HG03469 (cell line): ENCODE data around the gene MRPL42.
"Not testable (repeated sequence)": the region's sequence is repeated elsewhere in the genome, so short reads cannot be mapped to it uniquely, and the experiment has no call there.

Experiments
- ATAC-seq: cut with Tn5 transposase; IDR thresholded peaks from one replicate; pipeline ENCODE4 v1.9.1; 2021; ENCODE audit warnings: mild to moderate bottlenecking, moderate library complexity, moderate number of reproducible peaks; ENCODE audit not compliant: unreplicated experiment

Gene MRPL42

DNA sequence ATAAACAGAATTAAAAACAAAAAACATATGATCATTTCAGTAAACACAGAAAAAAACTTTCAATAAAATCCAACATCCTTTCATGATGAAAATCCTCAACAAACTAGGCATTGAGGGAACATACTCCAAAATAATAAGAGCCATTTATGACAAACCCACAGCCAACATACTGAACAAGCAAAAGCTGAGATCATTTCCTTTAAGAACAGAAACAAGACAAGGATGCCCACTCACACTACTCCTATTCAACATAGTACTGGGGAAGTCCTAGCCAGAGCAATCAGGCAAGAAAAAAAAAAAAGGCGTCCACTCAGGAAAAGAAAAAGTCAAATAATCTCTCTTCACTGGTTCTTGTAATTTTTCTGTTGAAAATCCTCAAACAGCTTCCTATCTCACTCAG lies 30.1 kb downstream of the MRPL42 start:
- no peak for ATAC-seq

DNA sequence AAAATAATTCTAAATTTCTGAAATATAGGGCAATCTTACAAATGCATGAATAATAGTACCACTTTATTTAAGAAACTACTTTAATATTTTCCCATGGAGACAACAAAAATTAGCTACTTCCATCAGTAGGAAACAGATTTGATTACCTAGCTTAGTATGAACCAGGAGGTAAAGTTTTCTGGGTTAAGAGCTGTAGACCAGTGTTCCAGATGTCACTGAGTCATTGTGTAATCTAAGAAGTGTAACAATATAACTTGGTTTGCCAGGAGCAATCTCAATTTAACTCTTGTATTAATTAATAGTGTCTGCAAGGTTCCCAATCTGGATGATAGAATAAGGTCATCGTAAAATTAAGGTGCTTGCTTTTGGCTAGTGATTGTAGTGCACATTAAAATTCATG lies 31.5 kb downstream of the MRPL42 start:
- ATAC-seq: not testable (repeated sequence)

DNA sequence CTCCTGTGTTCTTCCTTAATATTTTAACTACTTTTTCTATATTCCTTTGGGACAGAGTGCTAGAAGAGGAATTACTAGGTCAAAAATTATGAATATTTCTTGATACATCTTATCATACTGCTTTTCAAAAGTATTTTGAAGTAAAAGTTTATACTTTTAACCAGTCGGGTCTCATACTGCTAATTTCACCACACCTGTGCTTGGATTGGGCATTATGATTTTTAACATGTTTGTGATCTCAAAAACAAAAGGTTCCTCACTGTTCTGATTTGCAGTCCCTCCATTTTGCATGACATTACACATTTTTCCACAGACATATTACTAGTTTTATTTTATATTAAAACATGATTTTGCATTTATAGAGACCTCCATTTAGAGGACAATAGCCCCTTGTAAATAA lies 32.9 kb downstream of the MRPL42 start:
- no peak for ATAC-seq

DNA sequence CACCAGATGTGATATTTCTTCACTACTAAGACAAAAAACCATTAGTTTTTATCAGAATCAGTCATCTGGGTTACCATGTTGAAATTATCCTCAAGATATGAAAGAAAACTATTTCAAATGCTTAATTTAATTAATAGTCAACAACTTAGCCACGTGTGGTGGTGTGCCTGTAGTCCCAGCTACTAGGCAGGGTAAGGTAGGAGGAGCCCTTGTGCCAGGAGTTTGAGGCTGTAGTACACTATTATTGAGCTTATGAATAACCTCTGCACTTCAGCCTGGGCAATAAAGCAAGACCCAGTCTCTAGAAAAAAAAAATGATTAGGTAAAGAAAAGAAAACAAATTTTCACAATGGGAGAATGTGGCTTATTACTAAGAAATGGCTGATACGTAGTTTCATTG lies 33.4 kb downstream of the MRPL42 start:
- no peak for ATAC-seq

DNA sequence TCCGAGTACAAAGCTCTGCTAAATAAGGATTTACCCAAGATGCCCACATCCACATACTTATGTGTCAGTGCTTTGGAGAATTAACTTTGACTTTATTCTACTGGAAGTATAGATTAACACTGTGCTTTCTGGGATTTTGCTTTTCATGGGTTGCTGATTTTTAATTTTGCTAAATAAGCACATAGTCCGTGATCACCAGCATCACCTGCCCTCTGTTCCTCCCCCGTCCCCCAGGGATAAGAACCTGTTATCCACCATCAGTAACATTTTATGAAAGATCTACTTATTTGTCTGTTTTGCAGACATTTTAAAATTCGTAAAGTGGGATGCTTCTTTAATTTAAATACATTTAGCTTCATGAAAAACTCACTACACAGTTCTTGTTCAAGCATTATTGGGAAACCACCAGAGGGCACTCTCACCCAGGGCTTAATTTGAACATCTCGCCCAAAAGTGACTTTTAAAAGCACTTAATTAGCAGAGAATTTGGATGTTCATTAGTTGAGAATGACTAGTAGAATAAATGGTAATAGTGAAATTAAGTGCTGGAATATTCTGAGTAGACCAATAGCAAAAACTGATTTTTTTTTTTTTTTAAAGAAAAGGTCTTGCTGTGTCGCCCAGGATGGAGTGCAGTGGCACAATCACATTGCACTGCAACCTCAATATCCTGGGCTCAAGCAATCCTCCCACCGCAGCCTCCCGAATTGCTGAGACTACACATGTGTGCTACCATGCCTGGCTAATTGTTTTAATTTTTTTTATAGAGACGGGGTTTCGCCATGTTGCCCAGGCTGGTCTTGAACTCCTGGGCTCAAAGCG lies 35.7 kb downstream of the MRPL42 start:
- no peak for ATAC-seq

DNA sequence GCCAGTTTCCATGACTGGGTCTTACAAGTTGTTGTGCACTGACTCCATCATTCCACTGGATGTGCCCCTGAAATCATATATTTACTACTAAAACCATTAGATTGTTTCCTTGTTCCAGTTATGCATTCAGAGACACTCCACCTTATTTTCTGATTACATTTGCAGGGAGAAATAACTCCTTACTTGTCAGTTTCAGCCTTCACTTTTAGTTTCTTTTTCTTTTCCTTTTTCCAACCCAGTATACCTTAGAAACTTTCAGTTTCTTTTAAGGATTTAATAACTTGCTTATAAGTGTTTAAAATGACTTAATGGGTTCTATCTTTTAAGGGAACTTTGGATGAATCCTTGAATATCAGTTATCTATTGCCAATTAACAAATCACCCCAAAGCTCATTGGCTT lies 39.9 kb downstream of the MRPL42 start:
- ATAC-seq: no peak

DNA sequence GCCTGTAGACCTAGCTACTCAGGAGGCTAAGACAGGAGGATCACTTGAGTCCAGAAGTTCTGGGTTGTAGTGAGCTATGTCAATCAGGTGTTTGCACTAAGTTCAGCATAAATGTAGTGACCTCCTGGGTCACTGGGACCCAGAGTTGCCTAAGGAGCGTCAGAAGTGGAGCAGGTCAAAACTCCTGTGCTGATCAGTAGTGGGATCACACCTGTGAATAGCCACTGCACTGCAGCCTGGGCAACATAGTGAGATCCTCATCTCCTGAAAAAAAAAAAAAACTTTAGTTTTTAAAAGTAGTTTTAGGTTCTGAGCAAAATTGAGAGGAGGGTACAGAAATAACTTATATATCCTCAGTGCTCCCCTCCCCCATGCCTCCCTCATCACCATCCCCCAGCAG lies 42.2 kb downstream of the MRPL42 start:
- ATAC-seq: no peak

DNA sequence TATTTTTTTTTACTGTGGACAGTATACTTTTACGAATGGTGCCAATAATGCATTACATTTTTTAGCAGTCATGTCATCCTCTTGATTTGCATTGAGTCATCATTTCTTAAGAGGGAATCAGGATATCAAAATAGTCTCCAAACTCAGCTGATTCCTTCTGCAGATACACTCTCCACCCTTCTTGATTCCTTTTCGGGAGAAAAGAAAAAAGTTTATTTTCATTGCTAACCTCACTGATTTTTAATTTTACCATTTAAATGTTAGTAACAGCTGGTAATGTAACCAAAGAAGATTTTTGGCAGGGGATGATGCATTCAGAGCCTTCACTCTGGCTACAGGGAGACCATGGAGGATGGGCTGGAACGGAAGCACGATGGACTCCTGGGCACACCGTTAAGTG lies 47.5 kb downstream of the MRPL42 start:
- no peak for ATAC-seq

DNA sequence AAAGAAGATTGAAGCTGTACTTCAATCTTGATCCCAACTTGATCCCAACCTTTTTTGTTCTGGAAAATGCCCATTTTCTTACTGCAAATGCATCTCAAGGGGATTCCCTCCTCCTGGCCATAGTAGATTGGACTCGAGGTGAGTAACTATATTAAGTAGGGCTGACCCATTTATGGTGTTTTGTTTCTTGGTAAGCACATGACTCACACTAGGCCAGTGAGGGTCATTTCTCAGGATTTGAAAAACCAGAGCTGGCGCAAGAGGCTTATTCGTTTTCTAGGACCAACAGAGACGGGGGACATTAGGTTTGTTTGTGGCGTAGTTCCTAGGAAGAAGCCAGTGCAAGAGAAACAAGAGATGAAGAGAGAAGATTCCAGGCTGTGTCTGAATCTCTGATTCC lies 51.4 kb downstream of the MRPL42 start:
- no peak for ATAC-seq

DNA sequence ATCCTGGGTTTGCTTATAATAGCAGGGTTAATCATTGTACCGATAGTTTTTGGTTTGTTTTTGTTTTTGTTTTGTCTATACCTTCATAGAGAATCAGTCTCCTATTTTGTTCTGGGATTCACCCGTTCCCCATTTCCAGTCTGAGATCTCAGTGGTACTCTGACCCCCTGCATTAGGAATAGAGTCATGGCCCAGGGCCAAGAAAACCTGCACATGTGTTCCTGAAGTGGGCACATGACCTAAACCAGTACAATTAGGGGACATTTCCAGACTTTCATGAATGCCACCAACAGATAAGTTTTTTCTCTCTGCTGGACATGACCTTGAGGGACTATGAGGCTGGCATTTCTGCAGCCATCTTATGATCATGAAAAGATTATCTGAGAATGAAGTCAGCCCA lies 52.5 kb downstream of the MRPL42 start:
- ATAC-seq: no peak

DNA sequence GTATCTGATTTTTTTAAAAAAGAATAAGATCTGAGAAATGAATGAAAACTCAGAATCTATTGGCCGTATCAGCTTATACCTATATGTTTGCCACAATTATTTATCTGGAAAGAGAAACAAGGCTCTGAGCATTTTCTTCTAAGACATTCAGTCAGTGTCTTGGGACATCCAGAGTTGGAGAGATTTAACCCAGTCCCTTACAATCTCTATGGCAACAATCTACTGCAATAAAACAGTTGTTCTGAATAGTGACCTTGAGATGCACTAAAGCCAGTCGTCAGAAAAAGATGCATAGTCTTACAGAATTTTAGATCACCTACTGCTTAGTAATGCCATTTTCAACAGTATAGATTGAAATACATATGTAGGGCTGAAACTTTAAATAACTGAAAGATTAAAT lies 53.1 kb downstream of the MRPL42 start:
- ATAC-seq: no peak

DNA sequence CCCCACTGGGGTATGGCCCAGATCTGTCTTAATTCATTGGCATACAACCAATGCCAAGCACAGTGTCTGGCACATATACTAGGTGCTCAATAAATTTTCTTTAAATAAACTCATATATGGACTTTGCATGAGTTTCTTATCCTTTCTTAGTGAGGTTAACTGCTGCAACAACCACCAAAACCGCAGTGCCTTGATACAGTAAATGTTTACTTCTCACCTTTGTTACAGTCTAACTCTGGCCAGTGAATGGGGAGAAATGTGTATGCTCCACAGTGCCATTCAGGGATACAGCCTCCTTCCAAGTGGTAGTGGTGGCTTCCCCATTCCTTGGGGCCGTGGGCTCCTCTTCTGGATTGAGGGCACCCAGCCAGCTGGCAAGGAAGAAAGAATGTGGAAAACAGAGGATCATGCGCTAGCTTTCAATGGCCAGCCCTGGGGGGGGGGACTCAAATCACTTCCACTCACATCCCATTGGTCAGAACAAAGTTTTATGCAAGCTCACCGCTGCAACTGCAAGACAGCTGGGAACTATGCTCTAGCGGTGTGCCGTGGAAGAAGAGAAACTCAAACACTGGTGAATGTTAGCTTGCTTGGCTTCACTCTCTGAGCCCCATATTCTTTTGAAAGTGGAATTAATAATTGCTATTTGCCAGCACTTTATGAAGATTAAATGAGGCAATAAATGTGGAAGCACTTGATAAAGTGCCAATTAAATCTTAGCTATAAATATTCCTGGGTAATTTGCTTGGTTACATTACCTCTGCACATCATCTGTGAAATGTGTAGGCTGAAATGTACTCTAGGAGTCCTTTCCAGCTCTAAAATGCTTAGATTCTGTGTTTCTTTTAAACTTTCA lies 54.1 kb downstream of the MRPL42 start:
- ATAC-seq: no peak

DNA sequence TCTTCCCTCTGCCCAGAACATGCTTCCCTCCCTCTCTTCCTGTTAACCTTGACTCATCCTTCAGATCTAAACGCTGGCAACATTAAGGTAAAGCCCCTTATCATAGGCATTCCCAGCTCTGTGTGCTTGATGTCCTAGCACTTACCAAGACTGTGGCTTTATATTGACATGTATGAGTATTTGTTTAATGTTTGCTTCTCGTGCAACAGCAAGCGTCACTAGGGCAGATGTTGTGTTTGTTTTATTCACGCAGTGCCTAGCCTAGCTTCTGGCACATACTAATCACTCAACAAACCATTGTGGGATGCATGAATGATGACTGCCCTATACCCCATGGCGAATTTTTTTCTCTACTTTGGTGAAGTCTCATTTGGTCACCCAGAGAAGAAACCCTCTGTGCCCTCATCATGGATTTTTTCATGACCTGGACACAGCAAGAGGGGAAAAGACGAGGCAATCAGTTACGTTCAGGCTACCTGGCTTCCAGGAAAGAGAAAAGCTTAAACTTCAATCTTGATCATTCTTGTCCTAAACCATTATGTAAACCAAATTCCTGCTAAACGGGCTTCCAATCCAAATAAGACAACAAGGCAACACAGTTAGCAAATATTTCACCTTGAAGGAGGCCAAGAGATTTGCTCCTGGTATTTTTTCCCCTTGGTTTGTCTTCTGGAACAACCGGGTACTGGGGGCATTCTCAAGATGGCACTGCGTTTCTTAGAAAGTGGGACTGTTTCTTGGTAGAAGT lies 57.2 kb downstream of the MRPL42 start:
- no peak for ATAC-seq

DNA sequence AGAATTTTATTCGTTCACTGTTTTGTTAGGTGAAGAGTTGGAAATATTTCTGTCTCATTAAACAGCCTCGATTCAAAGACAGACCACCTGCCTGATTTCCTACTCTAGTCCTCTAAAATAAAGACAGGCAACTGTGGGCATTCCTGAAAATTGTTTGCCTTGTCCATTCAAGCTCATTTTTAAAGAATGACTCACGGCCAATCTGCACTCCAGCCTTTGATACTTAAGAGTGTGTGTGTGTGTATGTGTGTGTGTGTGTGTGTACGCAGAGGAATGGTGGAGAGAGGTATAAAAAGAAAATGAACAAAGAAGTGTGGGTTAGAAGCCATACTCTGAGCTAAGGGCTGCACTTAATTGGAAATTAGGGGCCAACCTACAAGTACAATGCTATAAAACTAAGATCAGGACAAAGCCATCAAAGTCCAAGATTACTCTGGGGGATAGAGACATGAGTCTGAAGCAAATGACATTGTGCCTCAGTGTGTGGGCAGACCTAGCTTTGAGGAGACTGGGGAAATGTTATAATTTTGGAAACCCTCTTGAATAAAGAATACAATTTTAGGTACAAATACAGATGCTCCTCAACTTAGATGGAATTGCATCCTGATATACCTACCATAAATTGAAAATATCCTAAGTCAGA lies 59.6 kb downstream of the MRPL42 start:
- no peak for ATAC-seq

DNA sequence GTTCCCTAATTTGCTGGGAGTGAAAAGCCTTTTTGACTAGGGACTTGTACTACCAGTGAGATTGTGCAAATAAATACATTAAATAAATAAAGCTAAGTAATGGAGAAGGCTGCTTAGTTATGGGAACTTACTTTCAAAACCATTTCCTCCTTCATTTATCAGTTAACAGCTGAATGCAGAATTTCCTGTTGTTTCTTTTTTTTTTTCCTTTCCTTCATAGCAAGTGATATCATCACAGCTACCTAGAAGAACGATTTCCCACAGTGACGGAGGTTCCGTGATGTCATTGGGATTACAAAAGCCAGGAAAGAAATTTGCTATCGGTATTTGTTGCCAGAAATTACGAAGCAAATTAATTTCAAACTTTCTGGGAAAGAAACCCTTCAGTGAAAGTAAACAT lies 63.0 kb downstream of the MRPL42 start:
- ATAC-seq: no peak

DNA sequence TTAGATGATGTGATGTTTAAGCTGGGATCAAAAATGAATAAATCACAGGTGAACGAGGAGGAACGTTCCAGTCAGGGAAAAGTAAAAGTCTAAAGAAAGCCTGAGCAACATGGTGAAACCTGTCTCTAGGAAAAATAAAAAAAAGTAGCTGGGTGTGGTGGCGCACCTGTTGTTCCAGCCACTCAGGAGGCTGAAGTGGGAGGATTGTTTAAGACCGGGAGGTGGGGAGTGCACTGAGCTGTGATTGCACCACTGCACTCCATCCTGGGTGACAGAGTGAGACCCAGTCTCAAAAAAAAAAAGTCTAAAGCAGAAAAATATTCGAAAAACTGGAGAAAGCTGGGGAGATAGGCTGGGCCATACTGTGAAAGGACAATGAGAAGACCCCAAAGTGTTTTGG lies 66.0 kb downstream of the MRPL42 start:
- ATAC-seq: no peak

DNA sequence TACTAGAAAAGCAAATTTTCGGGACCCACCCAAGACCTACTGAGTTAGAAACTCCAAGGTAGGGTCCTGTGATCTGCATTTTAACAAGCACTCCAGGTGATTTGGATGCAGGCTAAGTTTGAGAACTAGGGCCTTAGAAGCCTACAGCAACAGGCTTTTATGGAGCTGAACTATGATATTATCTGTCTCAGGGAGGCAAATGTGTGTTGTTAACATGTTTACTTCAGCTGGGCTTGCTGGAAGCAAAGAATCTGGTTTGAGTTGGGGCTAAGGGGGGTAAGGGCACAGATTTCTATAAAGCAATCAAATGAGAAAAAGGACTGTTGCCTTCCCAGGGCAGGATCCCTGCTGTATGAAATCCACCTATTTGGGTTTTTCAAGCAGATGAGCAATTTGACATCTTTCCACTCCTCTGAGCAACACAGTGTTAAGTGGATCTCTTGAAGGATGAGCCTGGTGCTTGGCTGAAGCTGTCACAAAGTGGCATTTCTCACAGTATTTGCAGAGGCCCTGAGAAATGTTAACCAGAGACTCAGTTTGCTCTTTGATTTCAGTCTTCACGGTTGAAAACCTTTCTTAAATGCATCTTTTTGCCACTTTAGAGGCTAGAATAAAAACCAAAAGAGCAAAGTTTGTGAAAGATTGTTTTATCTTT lies 68.9 kb downstream of the MRPL42 start:
- no peak for ATAC-seq

DNA sequence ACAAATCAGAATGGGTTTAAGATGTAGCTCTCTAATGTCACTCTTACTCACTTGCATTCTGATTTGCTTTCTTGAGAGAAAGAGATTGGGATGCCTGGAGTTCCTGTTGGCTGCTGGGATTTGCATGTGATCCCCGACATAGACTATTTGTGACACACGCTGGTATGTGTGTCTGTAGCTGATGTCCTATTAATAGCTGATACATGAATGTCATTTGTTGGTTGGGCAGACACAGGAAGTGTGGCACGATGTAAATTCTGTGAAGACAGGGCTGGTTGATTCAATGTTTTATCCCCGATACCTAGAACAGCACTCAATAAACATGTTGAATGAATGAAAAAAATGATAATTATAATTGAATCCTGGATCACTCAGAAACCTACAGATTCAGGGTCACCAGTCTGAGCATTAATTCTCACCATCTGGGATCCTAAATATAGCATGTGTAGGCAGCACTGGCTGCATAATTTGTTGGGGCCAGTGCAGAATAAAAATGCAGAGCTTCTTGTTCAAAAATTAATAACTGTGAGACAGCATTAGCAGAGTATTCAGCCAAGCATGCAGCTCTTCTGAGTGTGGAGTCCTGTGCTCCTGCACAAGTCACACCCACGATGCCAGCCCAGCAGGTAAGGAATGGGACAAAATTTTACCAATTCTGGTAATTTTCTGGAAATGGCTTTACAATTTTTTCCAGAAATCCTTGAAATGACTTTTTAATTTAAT lies 69.6 kb downstream of the MRPL42 start:
- ATAC-seq: peak; percentile 96

DNA sequence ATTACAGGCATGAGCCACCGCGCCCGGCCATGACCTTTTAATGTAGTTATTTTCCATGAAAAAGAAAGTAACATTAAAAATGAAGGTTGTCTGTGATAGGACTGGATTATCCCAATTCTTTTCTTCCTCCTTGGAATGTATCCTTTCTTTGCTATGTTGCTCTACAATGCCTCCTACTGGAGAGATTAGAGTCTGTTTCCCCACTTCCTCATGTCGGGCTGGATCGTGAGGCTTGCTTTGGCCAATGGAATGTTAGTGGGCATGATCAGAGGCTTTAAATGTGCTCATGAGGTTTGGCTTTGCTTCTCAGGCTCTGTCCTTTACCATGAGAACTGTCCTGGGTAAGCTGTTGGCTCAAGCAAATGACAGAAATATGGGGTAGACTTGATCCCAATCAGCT lies 70.5 kb downstream of the MRPL42 start:
- ATAC-seq: no peak

DNA sequence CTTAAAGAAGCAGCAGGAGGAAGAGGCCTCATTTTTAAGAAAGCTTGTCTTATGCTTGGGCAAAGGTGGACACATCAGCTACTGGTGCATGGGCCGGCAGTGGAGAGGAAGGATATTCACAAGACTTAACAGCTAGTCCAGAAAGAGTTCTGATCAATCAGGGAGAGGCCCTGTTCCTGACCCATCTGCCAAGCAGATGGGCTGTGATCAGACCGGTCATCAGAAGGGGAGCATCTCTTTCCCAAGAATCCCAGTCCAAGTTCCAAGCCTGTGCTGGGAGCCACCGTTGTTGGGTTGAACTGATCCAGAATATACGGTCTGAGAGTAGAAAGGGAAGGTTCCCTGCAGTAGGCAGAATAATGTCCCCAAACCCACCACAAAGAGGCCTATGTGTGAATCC lies 72.5 kb downstream of the MRPL42 start:
- no peak for ATAC-seq
